H4 (cell line): ENCODE data around the gene TBC1D1. TPM values are rescaled to one million over a fixed set of nuclear protein-coding genes. Genes with fewer than 3 reads are reported as not detected.

Experiments used
- DNase-seq: peaks from one replicate; pipeline ENCODE4 v3.0.0-alpha.2; 2015; ENCODE audit warnings: low spot score
- total RNA-seq: library from RNA; depleted of rRNA; stranded (reverse); fragments of >200 nt; shearing (Covaris generic); gene quantifications from 2 replicates; pipeline ENCODE4 v1.2.3, GENCODE V29; 2014

Gene TBC1D1
- total RNA-seq, 1 experiment from 2014 or later: 110 TPM

DNA sequence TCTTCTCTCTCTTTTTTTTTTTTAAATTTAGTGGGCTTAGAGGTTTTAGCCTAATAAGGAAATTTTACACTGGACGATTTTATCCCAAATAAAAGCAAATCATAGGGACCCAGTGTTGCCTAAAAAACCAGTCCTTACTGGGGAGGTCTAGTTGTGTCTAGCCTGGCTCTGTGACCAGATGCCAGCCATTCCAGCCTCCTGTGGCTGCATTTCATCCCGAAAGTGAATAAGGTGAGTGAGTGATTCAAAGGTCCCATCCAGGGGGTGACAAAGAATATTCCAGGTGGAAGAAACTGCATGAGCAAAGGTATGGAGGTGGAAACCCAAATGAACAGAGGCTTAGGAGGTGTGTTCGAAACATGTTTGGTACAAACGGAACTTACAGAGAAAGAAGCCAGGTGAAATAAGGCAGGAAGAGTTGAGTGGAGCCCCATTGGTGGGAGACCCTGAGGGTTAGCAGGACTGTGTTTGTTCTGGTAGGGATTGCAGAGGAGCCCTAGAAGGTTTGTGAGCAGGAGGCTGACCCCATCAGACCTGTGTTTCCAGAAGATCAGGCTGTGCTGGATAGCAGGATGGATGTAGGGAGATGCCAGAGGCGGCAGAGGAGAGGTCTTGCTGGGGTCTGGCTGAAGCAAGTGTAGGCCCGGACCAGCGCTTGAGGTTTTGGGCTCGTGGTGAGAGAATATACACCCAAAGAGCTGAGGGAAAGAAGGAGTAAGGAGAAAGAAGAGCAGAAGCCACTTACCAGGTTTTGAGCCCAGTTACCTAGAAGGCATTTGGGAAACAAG lies 100.9 kb downstream of the TBC1D1 start:
- DNase-seq: no peak

DNA sequence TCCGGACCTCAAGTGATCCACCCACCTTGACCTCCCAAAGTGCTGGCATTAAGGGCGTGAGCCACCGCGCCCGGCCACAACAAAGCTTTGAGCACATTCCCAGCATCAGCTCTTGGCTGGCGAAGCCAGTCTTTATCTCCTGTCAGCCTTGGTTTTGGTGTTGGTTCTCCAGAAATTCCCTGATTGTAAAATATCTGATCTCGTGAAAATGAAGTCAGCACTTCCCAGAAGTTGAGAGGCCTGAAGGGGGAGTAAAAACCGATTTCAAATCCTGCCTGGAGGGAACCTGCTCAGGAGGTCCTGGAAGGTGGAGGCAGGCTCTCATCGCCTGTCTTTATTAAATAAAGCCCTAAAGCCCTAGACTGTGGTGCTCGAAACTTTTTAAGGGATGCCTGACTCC lies 102.9 kb downstream of the TBC1D1 start:
- DNase-seq: no peak

DNA sequence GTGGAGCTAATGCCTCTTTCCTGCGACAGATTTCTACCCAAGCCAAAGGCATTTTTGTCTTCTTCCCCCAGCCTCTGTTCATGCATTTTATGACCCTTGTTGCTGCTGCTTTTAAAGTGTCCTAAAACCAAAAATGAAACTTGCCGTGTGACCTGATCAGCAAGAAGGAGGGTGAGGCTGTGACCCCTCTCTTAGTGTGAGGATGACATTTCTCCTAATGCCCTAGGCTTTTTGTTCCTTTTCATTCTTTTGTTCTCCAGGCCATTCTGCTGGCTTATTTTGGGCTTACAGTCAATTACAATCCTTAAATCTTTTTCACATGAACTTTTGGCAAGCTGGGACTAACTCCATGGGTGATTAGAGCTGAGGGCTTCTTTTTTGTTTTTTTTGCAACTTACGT lies 103.7 kb downstream of the TBC1D1 start:
- no peak for DNase-seq

DNA sequence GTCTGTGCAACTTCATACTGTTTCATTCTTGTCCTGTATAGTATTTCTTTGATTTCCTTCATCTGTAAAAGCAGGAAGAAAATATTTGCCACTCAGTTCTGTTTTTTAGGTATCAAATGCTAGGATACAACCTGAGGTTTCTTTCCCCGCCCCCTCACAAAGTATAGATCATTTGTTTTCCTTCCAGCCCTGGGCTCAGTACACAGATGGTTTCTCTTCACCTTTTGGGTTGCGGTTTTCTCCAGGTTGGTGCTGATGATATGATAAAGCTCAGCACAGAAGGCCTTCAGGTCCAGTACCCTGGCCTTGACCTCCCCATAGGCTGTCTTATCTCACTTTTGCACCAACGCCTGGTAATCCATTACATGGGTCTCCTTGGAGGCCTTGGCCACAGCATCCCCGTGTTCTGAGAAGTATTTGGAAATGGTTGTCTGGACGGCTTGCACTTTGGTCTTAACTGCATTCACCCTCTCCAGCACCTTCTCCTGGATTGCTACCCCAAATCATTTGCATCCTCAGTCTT lies 104.5 kb downstream of the TBC1D1 start:
- no peak for DNase-seq

DNA sequence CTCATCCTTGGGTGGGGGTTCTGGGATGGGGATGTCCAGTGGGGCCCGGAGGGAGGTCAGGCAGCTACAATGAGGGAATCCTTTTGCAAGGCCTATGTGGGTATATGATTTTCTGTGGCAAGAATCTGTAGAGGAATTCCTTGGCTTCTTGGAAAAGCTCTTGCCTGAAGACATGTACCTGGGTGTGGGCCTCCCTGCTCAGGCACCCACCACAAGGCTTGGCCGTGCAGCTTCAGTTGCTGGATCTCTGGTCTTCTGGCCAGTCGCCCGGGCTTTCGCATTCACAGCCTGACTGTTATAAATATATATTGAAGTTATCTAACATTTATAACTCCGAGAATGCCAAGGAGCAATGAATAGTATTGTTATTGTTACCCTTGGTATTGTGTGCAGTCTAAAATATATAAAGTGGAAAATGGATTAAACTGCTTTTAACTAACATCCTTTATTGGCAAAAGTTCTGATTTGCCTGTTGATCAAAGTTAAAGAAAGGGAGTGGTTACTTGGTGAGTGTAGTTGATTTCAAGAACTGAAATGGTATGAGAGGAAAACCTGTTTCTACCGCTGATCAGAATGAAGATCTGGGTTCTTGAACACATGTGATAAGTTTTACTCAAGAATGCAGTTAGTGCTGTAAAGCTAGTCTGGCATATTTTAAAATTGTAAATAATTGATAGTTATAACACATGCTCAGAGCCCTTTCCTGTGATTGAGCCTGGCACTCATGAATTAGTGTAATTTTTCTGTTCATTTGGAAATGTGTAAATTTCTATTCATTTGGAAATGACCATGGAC lies 105.3 kb downstream of the TBC1D1 start:
- DNase-seq: no peak

DNA sequence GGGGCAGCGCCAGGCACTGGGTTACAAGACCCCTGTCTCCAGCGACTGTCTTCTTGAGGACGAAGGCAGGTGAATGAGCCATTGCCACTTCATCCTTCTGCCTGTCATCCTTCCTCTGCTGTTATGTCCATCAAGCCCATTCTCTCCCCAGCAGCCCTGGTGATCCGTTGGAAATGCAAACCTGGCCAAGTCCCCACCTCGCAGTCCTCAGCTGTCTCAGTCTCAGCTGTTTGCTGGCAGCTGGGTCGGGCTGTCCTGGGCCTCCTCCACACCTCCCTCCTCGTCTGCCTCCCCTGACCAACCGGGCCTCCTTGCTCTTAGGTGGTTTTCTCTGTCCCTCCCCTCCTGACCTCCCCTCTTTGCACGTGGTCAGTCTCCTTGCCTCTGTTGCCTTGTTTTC lies 107.3 kb downstream of the TBC1D1 start:
- no peak for DNase-seq

DNA sequence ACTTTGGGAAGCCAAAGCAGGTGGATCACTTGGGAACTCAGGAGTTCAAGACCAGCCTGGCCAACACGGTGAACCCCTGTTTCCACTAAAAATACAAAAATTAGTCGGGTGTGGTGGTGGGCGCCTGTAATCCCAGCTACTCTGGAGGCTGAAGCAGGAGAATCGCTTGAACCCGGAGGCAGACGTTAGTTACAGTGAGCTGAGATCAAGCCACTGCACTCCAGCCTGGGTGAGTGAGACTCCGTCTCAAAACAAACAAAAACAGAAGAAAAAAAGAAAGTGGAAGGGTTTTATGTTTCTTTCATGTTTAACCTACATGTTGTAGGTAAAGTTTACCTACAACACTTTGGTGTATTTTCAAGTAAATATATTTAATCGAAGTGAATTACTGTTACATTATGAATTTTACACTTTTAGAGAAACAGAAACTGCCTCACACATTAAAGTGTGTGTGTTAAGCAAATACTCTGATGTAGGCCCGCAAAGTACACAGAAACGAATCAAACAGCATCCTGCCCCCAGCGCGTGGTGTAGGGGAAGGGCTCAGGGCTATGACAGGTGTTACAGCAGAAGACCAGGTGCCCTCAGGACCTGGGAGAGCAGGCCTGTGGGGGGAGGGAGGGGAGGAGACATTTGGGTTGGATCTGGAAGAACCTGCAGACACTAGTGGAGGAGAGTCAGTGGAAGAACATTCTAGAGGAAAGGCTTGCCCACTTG lies 108.3 kb downstream of the TBC1D1 start:
- DNase-seq: no peak

DNA sequence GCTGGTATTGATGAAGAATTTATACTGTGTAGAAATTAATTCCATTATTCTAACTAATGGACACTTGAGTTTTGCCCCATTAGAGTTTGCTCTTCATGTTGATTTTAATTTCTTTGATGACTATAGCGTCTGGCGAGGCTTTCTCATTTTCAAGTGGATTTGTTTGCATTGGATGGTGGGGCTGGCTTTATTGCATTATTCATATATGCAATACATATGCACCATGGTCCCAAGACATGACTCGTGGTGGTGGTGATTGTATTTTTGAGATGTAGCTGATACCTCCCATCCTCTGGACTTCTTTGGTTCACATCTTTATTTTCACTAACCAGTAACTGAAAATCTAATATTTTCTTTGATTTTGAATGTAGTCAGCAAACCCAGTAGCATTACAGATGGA lies 109.1 kb downstream of the TBC1D1 start:
- no peak for DNase-seq

DNA sequence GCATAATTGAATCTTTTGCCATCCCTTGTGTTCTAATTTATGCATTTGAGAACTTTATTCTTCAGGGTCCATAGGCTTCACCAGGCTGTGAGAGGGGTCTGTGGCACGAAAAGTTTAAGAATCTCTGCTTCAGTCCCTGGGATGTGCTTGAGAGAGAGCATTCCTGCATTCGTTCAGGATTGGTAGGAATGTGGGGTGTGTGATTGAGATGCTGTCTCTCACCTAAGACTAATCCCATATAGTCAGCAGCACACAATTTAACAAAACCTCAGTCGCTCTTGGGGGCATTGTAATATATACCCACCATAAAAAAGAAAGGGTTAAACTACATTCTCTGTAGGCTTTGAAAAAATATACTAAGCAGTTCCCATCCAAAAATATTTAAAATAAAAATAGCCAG lies 111.0 kb downstream of the TBC1D1 start:
- no peak for DNase-seq

DNA sequence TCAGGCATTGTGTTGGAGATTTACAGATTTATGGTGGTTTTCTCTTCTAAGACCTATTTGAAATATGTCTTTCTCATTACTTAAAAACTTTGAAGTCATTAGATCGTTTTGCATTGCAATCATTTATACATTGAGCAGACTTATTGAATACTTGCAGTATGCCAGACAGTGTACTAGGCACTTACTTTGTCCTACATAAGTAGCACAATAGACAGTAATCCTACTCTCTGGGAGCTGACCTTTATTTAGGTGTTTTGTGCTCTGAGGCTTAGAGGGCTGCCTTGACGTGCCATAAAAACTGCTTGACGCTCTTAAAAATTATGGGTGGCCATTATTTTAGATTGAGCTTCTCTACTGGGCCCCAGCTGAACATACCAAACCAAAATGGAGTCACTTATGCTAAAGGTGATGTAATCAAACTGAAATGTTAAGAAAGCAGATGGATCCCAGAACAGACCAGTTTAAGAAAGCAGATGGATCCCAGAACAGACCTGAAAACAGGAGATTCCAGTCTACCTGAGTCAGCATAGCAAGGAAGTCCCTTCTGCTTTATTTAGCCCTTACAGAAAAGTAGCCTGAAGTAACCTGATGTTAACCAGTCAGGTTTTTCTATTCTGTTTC lies 111.7 kb downstream of the TBC1D1 start:
- no peak for DNase-seq

DNA sequence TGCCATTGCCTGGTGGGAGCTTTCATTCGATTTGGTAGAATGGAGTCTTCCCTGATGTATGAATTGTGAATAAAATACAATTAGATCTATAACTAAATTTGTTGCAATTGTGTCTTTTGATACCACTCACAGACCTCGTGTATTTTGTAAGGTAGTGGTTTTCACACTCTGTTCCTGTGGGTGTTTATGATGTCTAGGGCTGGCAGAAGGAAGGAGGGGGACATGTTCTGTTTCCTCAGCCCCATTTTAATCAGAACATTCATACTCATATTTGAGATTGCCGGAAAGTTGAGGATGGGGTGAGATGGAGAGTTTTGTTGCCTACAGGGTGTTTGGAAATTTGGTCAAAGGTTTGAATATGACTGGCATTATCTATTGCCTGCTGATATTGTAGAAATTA lies 112.2 kb downstream of the TBC1D1 start:
- DNase-seq: no peak

DNA sequence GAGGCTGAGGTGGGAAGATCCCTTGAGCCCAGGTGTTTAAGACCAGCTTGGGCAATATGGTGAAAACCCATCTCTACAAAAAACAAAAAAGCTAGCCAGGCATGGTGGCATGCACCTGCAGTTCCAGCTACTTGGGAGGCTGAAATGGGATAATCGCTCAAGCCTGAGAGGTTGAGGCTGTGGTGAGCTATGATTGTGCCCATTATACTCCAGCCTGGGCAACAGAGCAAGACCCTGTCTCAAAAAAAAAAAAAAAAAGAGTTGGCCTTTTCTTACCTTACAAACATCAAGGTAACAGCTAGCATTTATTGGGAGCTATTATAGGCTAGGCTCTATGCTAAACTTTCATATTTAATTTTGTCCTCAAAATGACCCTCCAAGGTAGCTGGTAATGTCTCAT lies 112.7 kb downstream of the TBC1D1 start:
- no peak for DNase-seq

DNA sequence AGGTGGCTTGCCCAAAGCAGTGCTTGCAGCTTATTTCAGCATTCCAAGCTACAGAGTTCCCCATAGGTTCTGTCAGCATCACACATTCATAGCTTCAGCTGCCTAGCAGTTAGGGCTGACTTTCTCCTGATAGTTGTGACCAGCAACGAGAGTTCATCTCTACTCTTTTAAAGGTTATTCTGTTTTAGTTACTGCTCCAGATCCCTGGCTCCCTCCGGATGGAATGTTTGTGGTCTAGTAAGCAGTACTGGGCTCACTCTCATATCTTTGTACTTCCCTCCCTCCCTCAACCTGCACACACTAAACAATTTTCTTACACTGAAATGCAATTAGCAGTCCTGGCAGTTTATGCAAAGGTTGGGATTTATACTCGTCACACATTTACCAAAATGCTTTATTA lies 113.2 kb downstream of the TBC1D1 start:
- DNase-seq: peak; percentile 24

DNA sequence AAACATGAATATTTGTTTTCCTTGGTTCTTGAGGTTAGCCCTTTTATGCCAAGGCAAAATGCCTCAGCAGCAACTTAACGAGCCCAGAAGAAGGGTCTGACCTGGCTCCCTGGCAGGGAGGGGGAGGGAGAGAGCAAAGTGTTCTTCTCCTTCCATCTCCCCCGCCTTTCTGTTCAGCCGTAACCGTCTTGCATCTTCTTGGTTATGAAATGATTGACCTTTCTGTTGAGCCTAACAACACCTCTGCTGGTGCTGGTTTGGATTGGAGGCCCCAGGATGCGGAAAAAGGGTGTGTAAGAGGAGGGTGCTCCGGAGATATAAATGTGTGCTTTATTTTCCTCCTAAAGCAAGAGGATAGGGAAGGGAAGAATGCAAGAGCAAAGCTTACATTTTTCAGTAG lies 114.0 kb downstream of the TBC1D1 start:
- no peak for DNase-seq

DNA sequence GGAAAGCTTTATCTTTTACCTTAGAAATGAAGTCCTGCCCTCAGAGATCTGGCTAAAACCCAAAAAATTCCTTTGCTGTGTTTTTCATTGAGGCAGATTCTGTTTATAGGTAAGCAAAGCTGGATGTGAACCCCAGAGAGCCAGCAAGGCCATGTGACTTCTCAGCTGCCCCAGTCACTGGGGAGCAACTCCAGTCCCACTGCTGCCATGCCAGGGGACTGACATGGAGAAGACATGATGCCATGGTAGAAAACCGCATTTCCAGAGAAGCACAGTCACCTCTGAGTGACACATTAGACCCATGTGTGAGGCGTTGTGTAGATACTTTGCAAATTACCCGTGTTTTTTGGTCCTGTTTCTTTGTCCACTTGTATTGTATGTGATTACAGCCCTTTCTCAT lies 114.8 kb downstream of the TBC1D1 start:
- no peak for DNase-seq

DNA sequence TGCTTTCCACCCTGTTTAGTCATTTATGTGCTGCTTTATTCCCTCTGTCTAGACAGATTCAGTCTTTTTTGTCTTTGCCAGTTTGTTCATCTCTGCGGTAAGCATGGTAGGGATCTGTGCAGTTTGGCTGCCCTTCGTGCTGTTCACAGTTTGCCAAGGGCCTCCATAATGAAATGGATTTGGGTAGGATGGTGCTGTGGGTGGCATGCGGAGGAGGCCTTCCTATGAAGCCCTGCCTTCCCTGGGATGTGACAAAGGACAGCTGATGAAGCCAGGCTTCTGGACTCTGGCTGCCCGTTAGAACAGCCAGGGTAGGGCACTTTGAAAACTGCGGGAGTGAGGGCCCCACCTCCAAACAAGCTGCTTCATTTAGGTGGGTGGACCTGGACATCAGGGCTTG lies 116.8 kb downstream of the TBC1D1 start:
- DNase-seq: no peak

DNA sequence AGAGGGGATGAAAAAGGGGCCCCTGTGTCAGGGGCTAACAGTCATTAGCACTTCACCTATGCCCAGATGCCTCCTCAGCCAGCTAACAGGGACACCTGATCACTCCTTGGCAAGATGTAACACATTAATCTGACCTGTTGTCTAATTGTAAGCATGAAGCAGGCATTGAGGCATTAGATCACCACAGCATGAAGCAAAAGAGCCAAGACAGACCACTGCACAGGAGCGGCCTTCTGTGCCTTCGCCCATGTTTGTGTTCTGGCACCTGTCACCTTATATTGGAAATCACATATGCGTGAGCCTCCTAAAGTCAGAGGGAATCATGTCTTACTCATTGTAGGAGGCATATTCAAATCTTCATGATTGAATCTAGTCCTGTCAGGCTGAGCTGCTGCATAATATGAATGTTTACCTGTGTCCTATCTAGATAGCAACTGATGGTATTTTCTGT lies 117.7 kb downstream of the TBC1D1 start:
- DNase-seq: no peak

DNA sequence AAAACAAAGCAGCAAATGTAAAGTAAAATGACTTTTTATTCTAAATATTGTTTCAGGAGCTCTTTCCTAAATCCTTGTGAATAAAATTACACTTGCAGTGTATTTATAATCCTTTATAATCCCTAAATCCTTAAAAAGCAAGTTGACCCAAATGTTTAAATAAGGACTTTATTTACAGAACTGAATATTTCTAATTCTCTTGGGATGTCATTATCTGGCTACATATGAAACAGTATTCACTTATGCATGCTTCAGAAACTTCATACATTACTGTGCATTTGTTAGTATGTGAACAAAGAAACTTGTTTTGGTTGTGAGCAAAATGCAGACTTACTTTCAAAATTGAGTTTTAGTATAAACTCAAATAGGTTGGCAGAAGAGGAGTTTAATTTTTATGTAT lies 118.5 kb downstream of the TBC1D1 start:
- DNase-seq: no peak

DNA sequence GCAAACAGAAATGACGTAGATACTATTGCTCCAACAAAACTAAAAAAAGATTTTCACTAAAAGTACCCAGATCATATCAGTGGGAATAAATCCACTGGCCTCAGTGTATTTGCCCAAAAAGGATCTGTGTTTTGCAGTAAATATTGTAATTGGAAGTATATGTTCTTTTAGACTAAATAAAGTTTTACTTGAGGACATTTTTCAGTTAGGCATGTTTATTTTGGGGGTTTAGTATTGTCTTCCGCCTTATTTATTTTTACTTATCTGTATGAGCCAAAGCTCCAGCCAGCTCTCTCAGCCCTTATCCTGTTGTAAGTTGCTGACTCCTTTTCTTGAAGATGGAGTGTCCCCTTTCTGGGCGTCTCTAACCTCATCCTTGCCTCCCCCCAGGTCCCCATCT lies 119.1 kb downstream of the TBC1D1 start:
- DNase-seq: no peak

DNA sequence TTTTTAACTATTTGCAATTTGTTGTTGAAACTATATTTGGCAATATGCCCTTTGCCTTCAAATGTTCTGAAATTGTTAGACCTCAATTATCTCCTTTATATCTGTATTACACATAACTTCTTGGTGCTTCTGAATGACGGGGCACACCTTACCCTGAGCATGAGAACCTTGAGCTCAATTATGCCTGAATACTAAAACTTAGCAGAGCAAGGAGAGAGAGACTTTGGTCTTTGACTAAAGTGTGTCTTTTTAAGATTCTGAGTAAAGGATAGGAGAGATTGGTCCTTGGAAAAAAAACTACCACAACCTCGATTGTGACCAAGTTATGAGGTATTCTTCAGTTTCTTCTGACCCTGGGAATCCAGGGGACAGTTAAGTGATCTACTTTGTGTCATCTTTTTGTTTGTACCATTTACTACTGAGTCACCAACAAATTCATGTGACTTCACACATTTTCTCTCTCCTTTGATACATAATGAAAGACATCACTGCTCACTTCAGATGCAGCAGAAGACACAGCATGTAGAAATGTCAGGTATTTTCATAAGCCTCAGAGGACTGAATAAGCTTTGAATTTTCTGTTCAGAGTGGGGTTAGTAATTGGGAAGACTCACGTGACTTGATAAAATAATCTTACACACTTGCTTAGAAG lies 120.8 kb downstream of the TBC1D1 start:
- no peak for DNase-seq
